T-cell (primary cell): Measurements from ENCODE around the gene CAMTA2. TPM values are rescaled to one million over a fixed set of nuclear protein-coding genes. Genes with fewer than 3 reads are reported as not detected.

Source experiments
- ATAC-seq, 4 experiments: fragments of 200-7000 bp in 3 of 4; fragments of 150-1000 bp in 1 of 4; cut with Tn5 transposase; replicated peaks in 1 of 4; 1 replicate in 3 of 4; 2 replicates in 1 of 4; pipeline ENCODE4 v1.10.0; 2021; ENCODE audit warnings: moderate library complexity in 3 of 4, mild to moderate bottlenecking in 2 of 4, moderate number of reproducible peaks in 1 of 4
- CTCF ChIA-PET, 2 donors: fragments of 300-600 bp; sonication (Branson Sonifier 250); formaldehyde crosslinking; loops; one replicate each; lab custom pipeline; 2022; ENCODE audit warnings: antibody characterized with exemption in 2 of 2; lab: Charles Lee
- POLR2A ChIA-PET, 2 donors: fragments of 300-600 bp; sonication (Branson Sonifier 250); formaldehyde crosslinking; loops; one replicate each; lab custom pipeline; 2022; ENCODE audit warnings: antibody characterized with exemption in 2 of 2; lab: Charles Lee
- DNase-seq, 35 experiments: peaks; one replicate each; pipeline versions ENCODE4 v3.0.0 to v3.0.0-alpha.2; 2013 to 2023
- H3K27ac ChIP-seq: one replicate; pipeline ENCODE4 v1.5.1; 2013; ENCODE audit warnings: low read length
- H3K27me3 ChIP-seq, 2 experiments: replicated peaks in 1 of 2; 1 replicate in 1 of 2; 2 replicates in 1 of 2; pipeline versions ENCODE4 v1.6.1 to v1.7.0; 2013; ENCODE audit warnings: low read length in 1 of 2, mixed read lengths in 1 of 2; ENCODE audit not compliant: control insufficient read depth in 2 of 2, insufficient read depth in 2 of 2; ENCODE audit errors: extremely low read depth in 1 of 2
- H3K36me3 ChIP-seq, 2 donors: 1 replicate in 1 of 2; 2 replicates in 1 of 2; pipeline versions ENCODE4 v1.6.1 to v1.7.0; 2013; ENCODE audit warnings: low read length in 1 of 2; ENCODE audit not compliant: control insufficient read depth in 2 of 2, insufficient read depth in 1 of 2; ENCODE audit errors: extremely low read depth in 1 of 2
- H3K4me1 ChIP-seq, 2 experiments: 1 replicate in 1 of 2; 2 replicates in 1 of 2; pipeline versions ENCODE4 v1.6.1 to v1.7.0; 2013; ENCODE audit warnings: low read length in 2 of 2, mixed read lengths in 1 of 2; ENCODE audit not compliant: insufficient read depth in 2 of 2, control insufficient read depth in 1 of 2; ENCODE audit errors: extremely low read depth in 1 of 2
- H3K4me3 ChIP-seq, 2 donors: 1 replicate in 1 of 2; 2 replicates in 1 of 2; pipeline versions ENCODE4 v1.5.1 to v1.7.0; 2013; ENCODE audit warnings: mild to moderate bottlenecking in 2 of 2, low read length in 1 of 2, moderate library complexity in 1 of 2; ENCODE audit not compliant: control insufficient read depth in 1 of 2; ENCODE audit errors: extremely low read depth in 1 of 2
- H3K9me3 ChIP-seq: 2 replicates; pipeline ENCODE4 v1.7.0; 2013
- H3K27ac Mint-ChIP-seq, 2 donors: one replicate each; pipeline ENCODE4 v1.8.0; 2020 to 2021; ENCODE audit warnings: mild to moderate bottlenecking in 2 of 2, mixed read lengths in 2 of 2
- H3K27me3 Mint-ChIP-seq, 2 donors: one replicate each; pipeline ENCODE4 v1.8.0; 2021 to 2022; ENCODE audit warnings: mixed read lengths in 2 of 2
- H3K36me3 Mint-ChIP-seq: one replicate; pipeline ENCODE4 v1.8.0; 2021; ENCODE audit warnings: mixed read lengths
- H3K4me1 Mint-ChIP-seq, 3 donors: one replicate each; pipeline ENCODE4 v1.8.0; 2020 to 2022; ENCODE audit warnings: mixed read lengths in 3 of 3, mild to moderate bottlenecking in 1 of 3
- H3K4me3 Mint-ChIP-seq, 3 donors: one replicate each; pipeline ENCODE4 v1.8.0; 2020 to 2022; ENCODE audit warnings: mild to moderate bottlenecking in 3 of 3, mixed read lengths in 3 of 3, moderate library complexity in 3 of 3
- H3K9me3 Mint-ChIP-seq, 3 donors: one replicate each; pipeline ENCODE4 v1.8.0; 2020 to 2022; ENCODE audit warnings: mixed read lengths in 3 of 3
- WGBS: methylation state at CpG from one replicate; pipeline ENCODE4 v1.1.5; 2013; ENCODE audit warnings: missing lambda C conversion rate; ENCODE audit not compliant: insufficient coverage; 5-methylcytosine and 5-hydroxymethylcytosine counted together
- total RNA-seq, 35 experiments: library from RNA in 6 of 35; stranded (reverse) in 6 of 35; fragments of 120-200 nt in 1 of 35; gene quantifications; one replicate each; pipeline versions ENCODE4 v1.2.1 to v1.2.4 and lab custom pipeline; 2013 to 2026

CAMTA2 gene
- total RNA-seq, 5 donors from 2014 or later (not counting 1 experiment from before 2014, with no cell fraction given): 59.8 to 82.8 (median 72.0) TPM

GRCh38 chr17:5003214-5003867 is 15.9 kb upstream of the CAMTA2 start:
- H3K27me3 ChIP-seq: no peaks in the 10 kb centered on the region
- H3K36me3 ChIP-seq: peaks cover 16 to 44% of the 10 kb centered on the region in 2 donors
- H3K27me3 Mint-ChIP-seq: no peaks in the 10 kb centered on the region
- H3K4me3 Mint-ChIP-seq: no peak overlapping the region
- H3K4me1 Mint-ChIP-seq: peaks cover 18 to 20% (median 19%) of the 10 kb centered on the region in 3 donors
- H3K9me3 ChIP-seq: no peaks in the 10 kb centered on the region
- H3K27ac Mint-ChIP-seq: no peak overlapping the region
- ATAC-seq (no peak), DNase-seq (no peak)
- no peak overlapping the region for H3K27ac ChIP-seq
- ChIA-PET CTCF (no interaction called here), POLR2A (interaction anchor here in 1 of 2 donors (0.6 kb wide), 1 partner anchor 43 kb away, joined by 6 read pairs; no protein-coding TSS in a partner anchor)
- 99% methylated on average over 16 of the region's 18 CpGs for WGBS
- no peak overlapping the region for H3K4me3 ChIP-seq
- peaks cover 58% of the 10 kb centered on the region for H3K36me3 Mint-ChIP-seq
- peaks cover 4 to 15% of the 10 kb centered on the region in 2 experiments for H3K4me1 ChIP-seq
- H3K9me3 Mint-ChIP-seq: no peaks in the 10 kb centered on the region

GRCh38 chr17:5002121-5002788 is 14.8 kb upstream of the CAMTA2 start:
- ATAC-seq (no peak), DNase-seq (no peak)
- ChIA-PET CTCF (no interaction called here), POLR2A (no interaction called here)
- no peaks in the 10 kb centered on the region for H3K9me3 Mint-ChIP-seq
- H3K4me1 Mint-ChIP-seq: peaks cover 19 to 20% (median 20%) of the 10 kb centered on the region in 3 donors
- no peaks in the 10 kb centered on the region for H3K27me3 Mint-ChIP-seq
- no peak overlapping the region for H3K27ac ChIP-seq
- H3K36me3 ChIP-seq: peaks cover 16 to 34% of the 10 kb centered on the region in 2 donors
- no peaks in the 10 kb centered on the region for H3K9me3 ChIP-seq
- WGBS: 97% methylated on average over 20 of the region's 20 CpGs
- no peak overlapping the region for H3K4me3 Mint-ChIP-seq
- no peak overlapping the region for H3K27ac Mint-ChIP-seq
- H3K4me1 ChIP-seq: peaks cover 4 to 18% of the 10 kb centered on the region in 2 experiments
- peaks cover 50% of the 10 kb centered on the region for H3K36me3 Mint-ChIP-seq
- H3K4me3 ChIP-seq: no peak overlapping the region
- H3K27me3 ChIP-seq: no peaks in the 10 kb centered on the region

GRCh38 chr17:5000237-5000639 is 12.8 kb upstream of the CAMTA2 start:
- peaks cover 0 to 2% of the 10 kb centered on the region in 2 experiments for H3K27me3 ChIP-seq
- no peak for ATAC-seq
- no peak overlapping the region for H3K27ac ChIP-seq
- ChIA-PET POLR2A (interaction anchor here in 1 of 2 donors (0.5 kb wide), 1 partner anchor 130 kb away, joined by 6 read pairs; no protein-coding TSS in a partner anchor), CTCF (no interaction called here)
- Mint-ChIP-seq H3K9me3 (no peaks in the 10 kb centered on the region), H3K36me3 (peaks cover 40% of the 10 kb centered on the region), H3K4me3 (peak overlapping the region in 1 of 3 donors; percentile 13), H3K4me1 (peaks cover 24 to 28% (median 26%) of the 10 kb centered on the region in 3 donors), H3K27me3 (no peaks in the 10 kb centered on the region), H3K27ac (peak overlapping the region; percentile 3 to 82)
- H3K4me3 ChIP-seq: no peak overlapping the region
- H3K9me3 ChIP-seq: no peaks in the 10 kb centered on the region
- H3K4me1 ChIP-seq: peaks cover 11 to 26% of the 10 kb centered on the region in 2 experiments
- DNase-seq: no peak
- 97% methylated on average over 10 of the region's 11 CpGs for WGBS
- peaks cover 7 to 26% of the 10 kb centered on the region in 2 donors for H3K36me3 ChIP-seq

- Mint-ChIP-seq H3K36me3 (peaks cover 33% of the 10 kb centered on the region), H3K27ac (peak overlapping the region; percentile 54 to 82), H3K27me3 (no peaks in the 10 kb centered on the region), H3K9me3 (no peaks in the 10 kb centered on the region), H3K4me3 (peak overlapping the region; percentile 75 to 88 (median 81)), H3K4me1 (peaks cover 24 to 31% (median 26%) of the 10 kb centered on the region in 3 donors)
- peaks cover 11 to 26% of the 10 kb centered on the region in 2 experiments for H3K4me1 ChIP-seq
- no peaks in the 10 kb centered on the region for H3K9me3 ChIP-seq
- H3K27me3 ChIP-seq: peaks cover 0 to 2% of the 10 kb centered on the region in 2 experiments
- DNase-seq: no peak
- CTCF ChIA-PET: no interaction called here
- no peak overlapping the region for H3K27ac ChIP-seq
- H3K36me3 ChIP-seq: peaks cover 7 to 20% of the 10 kb centered on the region in 2 donors
- no peak for ATAC-seq
- H3K4me3 ChIP-seq: no peak overlapping the region
- POLR2A ChIA-PET: interaction anchor here in 1 of 2 donors (0.5 kb wide), 1 partner anchor 129 kb away, joined by 6 read pairs; no protein-coding TSS in a partner anchor
- 87% methylated on average over 12 of the region's 12 CpGs for WGBS
Observed at GRCh38 chr17:4999430-5000093, 12.1 kb upstream of the CAMTA2 start.

- POLR2A ChIA-PET: no interaction called here
- H3K4me3 Mint-ChIP-seq: peak overlapping the region; percentile 75 to 88 (median 81)
- H3K27ac Mint-ChIP-seq: peak overlapping the region; percentile 69 to 82
- WGBS: 59% methylated on average over 5 of the region's 14 CpGs
- H3K27me3 ChIP-seq: peaks cover 0 to 2% of the 10 kb centered on the region in 2 experiments
- no peaks in the 10 kb centered on the region for H3K9me3 Mint-ChIP-seq
- ATAC-seq (peak in 1 of 4 experiments; percentile 19), DNase-seq (peak in 6 of 35 experiments; percentile 10 to 46 (median 22))
- H3K36me3 ChIP-seq: peaks cover 7 to 13% of the 10 kb centered on the region in 2 donors
- H3K27me3 Mint-ChIP-seq: no peaks in the 10 kb centered on the region
- H3K27ac ChIP-seq: no peak overlapping the region
- no peaks in the 10 kb centered on the region for H3K9me3 ChIP-seq
- peaks cover 26% of the 10 kb centered on the region for H3K36me3 Mint-ChIP-seq
- H3K4me1 ChIP-seq: peaks cover 11 to 26% of the 10 kb centered on the region in 2 experiments
- CTCF ChIA-PET: no interaction called here
- H3K4me1 Mint-ChIP-seq: peaks cover 24 to 31% (median 26%) of the 10 kb centered on the region in 3 donors
- H3K4me3 ChIP-seq: peak overlapping the region; percentile 62 to 70
Observed at GRCh38 chr17:4998732-4999429, 11.4 kb upstream of the CAMTA2 start.
